Measurements from ENCODE around the gene GMDS.

The GMDS gene

GRCh38 chr6:2135401-2135800, 110.0 kb downstream of the GMDS start:
- DNase-seq = no peak

GRCh38 chr6:2134554-2134953, 110.9 kb downstream of the GMDS start:
- no peak for DNase-seq

GRCh38 chr6:2133716-2134310, 111.6 kb downstream of the GMDS start:
- DNase-seq = no peak

- no peak for DNase-seq
These were observed 112.5 kb downstream of the GMDS start for GRCh38 chr6:2132916-2133315.

GRCh38 chr6:2132416-2132815, 113.0 kb downstream of the GMDS start:
- DNase-seq = no peak

GRCh38 chr6:2129182-2129621, 116.2 kb downstream of the GMDS start:
- no peak for DNase-seq

- no peak for DNase-seq
These were observed 117.9 kb downstream of the GMDS start for GRCh38 chr6:2127484-2127911.

GRCh38 chr6:2126351-2126750, 119.1 kb downstream of the GMDS start:
- no peak for DNase-seq

- DNase-seq = no peak
These were observed 120.2 kb downstream of the GMDS start for GRCh38 chr6:2125158-2125557.

- DNase-seq = no peak
These were observed 121.1 kb downstream of the GMDS start for GRCh38 chr6:2124260-2124709.

- no peak for DNase-seq
These were observed 124.5 kb downstream of the GMDS start for GRCh38 chr6:2120912-2121311.

GRCh38 chr6:2119275-2119674, 126.1 kb downstream of the GMDS start:
- DNase-seq = no peak

GRCh38 chr6:2118136-2118535, 127.3 kb downstream of the GMDS start:
- DNase-seq = no peak

- DNase-seq = no peak
These were observed 128.0 kb downstream of the GMDS start for GRCh38 chr6:2117447-2117846.

- DNase-seq = no peak
These were observed 128.9 kb downstream of the GMDS start for GRCh38 chr6:2116496-2116895.

- DNase-seq = no peak
These were observed 131.3 kb downstream of the GMDS start for GRCh38 chr6:2114100-2114499.

- no peak for DNase-seq
These were observed 134.2 kb downstream of the GMDS start for GRCh38 chr6:2111162-2111677.

GRCh38 chr6:2110504-2110903, 134.9 kb downstream of the GMDS start:
- no peak for DNase-seq

- DNase-seq = no peak
These were observed 135.6 kb downstream of the GMDS start for GRCh38 chr6:2109796-2110195.

GRCh38 chr6:2108700-2109306, 136.6 kb downstream of the GMDS start:
- DNase-seq = no peak

- DNase-seq = no peak
These were observed 140.9 kb downstream of the GMDS start for GRCh38 chr6:2104524-2104880.

- DNase-seq = peak in 1 of 56 donors; percentile 4
These were observed 141.5 kb downstream of the GMDS start for GRCh38 chr6:2103765-2104523.

- no peak for DNase-seq
These were observed 142.4 kb downstream of the GMDS start for GRCh38 chr6:2102966-2103365.

All from nucleus accumbens (tissue), 56 donors.